Measurements from ENCODE around the gene NUDT3.
"Not testable (repeated sequence)": the region's sequence is repeated elsewhere in the genome, so short reads cannot be mapped to it uniquely, and the experiment has no call there.

Gene NUDT3

DNA sequence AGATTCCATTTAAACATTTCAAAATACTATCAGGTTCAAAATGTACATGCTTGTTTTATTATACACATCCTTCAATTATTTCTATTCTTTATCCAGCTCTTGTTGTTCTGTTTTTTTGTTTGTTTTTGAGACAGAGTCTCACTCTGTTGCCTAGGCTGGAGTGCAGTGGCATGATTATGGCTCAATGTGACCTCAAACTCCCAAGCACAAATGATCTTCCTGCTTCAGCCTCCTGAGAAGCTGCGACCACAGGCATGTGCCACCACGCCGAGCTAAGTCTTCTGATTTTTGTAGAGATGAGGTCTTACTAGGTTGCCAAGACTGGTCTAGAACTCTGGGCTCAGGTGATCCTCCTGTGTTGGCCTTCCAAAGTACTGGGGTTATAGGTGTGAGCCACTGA lies 99.5 kb downstream of the NUDT3 start:
- no peak for DNase-seq (ENCODE audit: low read depth in 2 of 3, low spot score in 1 of 3)

GRCh38 chr6:34289137-34289536 lies 103.3 kb downstream of the NUDT3 start:
- DNase-seq (ENCODE audit: low read depth in 2 of 3, low spot score in 1 of 3): no peak

GRCh38 chr6:34288581-34288980 lies 103.9 kb downstream of the NUDT3 start:
- DNase-seq (ENCODE audit: low read depth in 2 of 3, low spot score in 1 of 3): no peak

- DNase-seq (ENCODE audit: low read depth in 2 of 3, low spot score in 1 of 3): no peak
These were observed 106.9 kb downstream of the NUDT3 start for GRCh38 chr6:34285448-34286164.

DNA sequence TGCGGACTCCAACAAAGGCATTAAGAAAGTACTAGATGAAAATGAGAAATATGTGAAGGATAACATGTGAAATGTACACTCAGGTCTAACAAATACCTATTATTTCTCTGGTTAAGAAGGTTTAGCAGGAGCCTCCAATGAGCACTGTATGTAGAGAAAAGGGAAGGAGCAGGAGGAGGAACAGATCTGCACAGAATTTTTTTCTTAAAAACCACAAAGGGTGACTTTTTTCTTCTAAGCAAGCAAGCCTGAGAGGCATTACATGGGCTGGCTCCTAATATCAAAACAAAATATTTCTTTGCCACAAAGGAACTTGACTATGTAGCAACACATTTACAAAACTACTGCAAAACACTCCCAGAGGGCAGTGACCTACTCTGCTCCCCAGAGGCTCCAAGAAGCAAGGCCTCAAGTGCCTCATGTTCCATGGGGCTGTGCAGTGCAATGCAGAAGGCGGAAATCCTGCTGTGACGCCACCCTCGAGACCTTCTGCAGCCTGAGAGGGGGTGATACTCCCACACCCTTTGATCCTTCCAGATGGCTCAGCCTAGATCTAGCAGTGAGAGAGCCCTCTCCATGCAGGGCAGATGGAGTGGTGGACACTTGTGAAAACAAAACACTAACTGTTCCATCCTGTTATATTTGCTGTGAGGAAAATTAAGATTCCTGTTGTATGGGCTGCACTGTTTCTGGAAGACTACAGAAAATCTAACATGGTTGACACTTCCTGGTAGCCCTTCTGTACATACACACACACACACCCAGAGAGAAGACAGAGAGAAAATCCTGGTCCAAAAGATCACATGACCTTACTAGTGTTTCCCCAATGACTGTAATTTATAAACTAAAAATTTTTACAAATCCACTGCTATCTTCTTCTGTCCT lies 107.7 kb downstream of the NUDT3 start:
- DNase-seq (ENCODE audit: low read depth in 2 of 3, low spot score in 1 of 3): no peak

DNA sequence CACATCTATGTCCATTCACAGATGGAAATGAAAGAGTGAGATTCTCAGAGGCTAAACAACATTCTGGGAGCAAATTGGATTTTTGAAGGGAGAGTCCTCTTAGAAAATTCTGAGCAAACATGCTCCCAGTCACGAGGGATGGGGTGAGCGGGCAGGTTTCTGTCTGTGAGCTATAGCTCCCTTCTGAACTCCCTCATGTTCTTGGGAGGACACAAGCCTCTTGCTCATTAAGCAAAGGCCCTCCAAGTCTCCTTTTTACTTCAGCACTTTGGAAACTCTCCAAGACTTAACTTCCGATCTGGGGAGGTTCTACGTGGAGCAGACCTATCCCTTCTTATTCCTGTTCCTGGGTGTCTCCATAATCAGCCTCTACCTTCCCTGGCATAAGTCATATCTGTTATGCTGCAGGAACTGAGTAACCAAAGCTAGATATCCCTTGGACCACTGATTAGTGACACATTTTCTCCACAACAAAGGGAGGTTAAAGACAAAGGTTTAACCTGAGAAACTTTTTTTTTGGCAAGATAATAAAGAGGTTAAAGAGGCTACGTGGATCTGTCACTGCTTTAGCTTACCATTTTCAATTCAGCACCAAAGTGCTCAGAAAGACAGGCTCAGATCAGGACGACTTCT lies 110.7 kb downstream of the NUDT3 start:
- DNase-seq (ENCODE audit: low read depth in 2 of 3, low spot score in 1 of 3): no peak

DNA sequence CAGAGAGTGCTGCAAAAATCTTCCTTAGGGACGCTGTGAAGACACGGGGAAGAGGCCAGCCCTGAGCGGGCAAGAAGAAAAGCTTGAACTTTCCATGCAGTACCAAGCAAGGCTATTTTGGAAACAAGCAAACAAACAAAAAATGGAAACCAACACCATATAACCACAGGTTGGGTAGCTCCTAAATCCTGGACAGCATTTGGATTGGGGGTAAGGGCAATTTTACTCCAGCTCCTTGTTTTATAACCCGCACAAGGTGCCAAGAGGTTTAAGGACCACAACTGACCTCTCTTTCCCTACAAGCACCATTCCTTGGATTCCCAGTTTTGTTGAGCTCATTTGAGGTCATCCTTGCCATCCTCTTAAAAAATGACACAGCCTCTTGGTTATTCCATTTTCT lies 112.3 kb downstream of the NUDT3 start:
- no peak for DNase-seq (ENCODE audit: low read depth in 2 of 3, low spot score in 1 of 3)

DNA sequence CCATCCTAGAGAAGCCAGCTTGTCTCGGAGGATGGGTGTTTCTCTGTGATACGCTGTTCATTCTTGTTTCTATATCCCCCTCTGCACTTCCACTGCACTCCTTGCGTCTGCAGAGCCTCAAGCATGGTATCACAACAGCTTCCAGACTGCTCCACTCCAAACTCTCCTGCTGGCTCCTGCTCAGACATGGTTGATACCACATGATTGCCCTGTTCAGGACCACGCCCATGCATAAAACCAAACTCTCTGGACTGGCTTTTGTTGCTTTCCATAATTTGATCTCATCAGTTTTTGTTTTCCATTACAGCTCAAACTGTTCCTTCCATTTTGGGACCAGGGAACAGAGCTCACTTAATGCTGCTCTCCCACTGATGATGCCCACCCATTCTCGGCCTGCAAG lies 113.6 kb downstream of the NUDT3 start:
- DNase-seq (ENCODE audit: low read depth in 2 of 3, low spot score in 1 of 3): no peak

DNA sequence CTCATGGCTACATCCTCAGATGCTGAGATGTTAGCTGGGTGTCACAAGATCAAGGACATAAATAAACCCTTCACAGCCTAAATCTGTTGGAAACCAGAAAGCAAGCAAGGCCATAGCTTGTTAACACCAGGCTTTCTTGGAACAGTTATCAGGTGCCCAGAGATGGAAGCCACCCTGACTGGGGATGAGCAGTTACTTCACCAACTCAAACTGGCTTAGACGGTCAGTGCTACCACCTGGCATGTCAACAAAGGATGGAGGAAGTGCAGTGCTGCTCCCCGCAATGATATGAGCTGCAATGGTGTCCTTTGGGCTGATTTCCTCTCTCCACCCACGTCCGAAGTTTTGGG lies 114.7 kb downstream of the NUDT3 start:
- DNase-seq (ENCODE audit: low read depth in 2 of 3, low spot score in 1 of 3): no peak

- no peak for DNase-seq (ENCODE audit: low read depth in 2 of 3, low spot score in 1 of 3)
These were observed 115.3 kb downstream of the NUDT3 start for GRCh38 chr6:34276881-34277762.

- DNase-seq (ENCODE audit: low read depth in 2 of 3, low spot score in 1 of 3): no peak
These were observed 116.3 kb downstream of the NUDT3 start for GRCh38 chr6:34276191-34276590.

DNA sequence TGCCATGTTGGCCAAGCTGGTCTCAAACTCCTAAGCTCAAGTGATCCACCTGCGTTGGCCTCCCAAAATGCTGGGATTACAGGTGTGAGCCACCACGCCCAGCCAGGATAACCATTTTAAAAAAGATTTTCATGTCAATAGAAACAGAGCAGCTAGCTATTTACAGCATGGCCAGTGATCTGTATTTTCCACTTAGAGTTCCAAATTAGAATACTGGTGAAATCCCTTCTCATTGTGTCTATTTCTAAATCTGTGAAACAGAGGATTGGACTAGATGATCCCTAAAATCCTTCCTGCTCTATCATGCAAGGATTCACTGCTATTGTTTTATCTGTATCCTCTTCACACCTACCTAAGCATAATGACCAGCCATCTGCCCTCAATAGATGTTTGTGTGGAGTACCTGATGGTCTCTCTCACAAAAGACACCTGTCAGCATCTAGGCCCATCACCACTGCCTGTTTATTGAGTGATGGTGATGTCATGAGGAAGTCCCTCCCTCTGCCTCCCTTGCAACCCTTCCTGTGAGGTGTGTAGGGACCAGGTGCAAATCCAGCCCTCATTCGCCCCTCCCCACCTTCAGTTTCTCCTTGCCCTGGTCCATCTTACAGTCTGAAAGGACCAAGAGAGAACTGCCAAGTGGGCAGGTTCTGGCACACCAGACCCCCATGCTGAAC lies 117.2 kb downstream of the NUDT3 start:
- no peak for DNase-seq (ENCODE audit: low read depth in 2 of 3, low spot score in 1 of 3)

DNA sequence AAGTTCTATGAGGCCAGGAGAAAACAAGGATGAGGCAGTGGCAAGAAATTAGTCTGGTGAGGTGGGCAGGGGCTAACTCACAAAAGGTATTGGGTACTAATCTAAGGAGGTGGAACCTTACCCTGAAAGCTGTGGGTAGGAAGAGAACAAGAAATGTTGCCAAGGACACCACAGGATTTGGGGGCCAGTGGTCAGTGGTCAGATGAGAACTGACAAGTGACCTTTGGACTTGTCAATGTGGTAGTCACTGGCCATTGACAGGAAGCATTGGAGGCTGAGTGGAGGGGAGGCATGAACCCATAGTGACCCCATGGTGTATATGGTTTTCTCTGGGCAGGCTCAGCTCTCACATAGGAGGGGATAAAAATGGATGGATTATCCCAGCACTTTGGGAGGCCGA lies 118.3 kb downstream of the NUDT3 start:
- no peak for DNase-seq (ENCODE audit: low read depth in 2 of 3, low spot score in 1 of 3)

- DNase-seq (ENCODE audit: low read depth in 2 of 3, low spot score in 1 of 3): no peak
These were observed 119.1 kb downstream of the NUDT3 start for GRCh38 chr6:34273242-34273805.

GRCh38 chr6:34272013-34272926 lies 120.2 kb downstream of the NUDT3 start:
- no peak for DNase-seq (ENCODE audit: low read depth in 2 of 3, low spot score in 1 of 3)

DNA sequence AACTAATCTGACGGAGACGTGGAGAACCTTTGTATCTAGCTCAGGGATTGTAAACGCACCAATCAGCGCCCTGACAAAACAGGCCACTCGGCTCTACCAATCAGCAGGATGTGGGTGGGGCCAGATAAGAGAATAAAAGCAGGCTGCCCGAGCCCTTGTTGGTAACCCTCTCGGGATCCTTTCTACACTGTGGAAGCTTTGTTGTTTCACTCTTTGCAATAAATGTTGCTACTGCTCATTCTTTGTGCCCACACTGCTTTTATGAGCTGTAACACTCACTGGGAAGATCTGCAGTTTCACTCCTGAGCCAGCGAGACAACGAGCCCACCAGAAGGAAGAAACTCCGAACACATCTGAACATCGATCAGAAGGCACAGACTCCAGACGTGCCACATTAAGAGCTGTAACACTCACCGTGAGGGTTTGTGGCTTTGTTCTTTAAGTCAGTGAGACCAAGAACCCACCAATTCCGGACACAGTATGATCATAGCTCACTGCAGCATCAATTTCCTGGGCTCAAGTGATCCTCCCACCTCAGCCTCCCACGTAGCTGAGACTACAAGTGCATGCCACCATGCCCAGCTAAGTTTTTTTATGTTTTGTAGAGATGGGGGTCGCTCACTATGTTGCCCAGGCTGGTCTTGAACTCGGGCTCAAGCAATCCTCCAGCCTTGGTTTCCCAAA lies 122.7 kb downstream of the NUDT3 start:
- not testable (repeated sequence) for DNase-seq (ENCODE audit: low read depth in 2 of 3, low spot score in 1 of 3)

- DNase-seq (ENCODE audit: low read depth in 2 of 3, low spot score in 1 of 3): not testable (repeated sequence)
These were observed 123.3 kb downstream of the NUDT3 start for GRCh38 chr6:34269132-34269531.

DNA sequence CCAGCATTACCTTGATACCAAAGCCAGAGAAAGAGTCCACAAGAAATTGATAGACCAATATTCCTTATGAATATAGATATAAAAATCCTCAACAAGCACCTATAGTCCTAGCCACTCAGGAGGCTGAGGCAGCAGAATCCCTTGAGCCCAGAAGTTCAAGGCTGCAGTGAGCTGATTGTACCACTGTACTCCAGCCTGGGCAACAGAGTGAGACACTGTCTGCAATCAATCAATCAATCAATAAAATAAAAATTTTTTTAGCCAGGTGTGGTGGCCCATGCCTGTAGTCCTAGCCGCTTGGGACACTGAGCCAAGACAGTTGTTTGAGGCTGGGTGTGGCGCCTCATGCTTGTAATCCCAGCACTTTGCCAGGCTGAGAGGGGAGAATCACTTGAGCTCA lies 124.7 kb downstream of the NUDT3 start:
- DNase-seq (ENCODE audit: low read depth in 2 of 3, low spot score in 1 of 3): no peak

DNA sequence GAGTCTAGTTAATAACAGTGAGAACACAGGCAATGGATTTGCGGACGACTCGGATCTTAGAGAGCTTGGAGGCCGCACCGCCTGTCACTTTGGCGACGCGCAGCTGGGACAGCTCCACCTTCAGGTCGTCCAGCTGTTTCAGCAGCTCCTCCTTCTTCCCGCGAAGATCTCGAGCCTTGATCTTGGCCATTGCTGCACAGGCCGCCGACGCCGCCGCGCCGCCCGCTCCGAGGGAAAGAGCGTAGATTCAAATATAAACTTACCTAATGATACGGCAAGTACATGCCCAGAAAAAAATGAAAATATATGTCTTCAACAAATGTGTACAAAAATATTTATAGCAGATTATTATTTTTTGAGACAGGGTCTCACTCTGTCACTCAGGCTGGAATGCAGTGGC lies 129.0 kb downstream of the NUDT3 start:
- not testable (repeated sequence) for DNase-seq (ENCODE audit: low read depth in 2 of 3, low spot score in 1 of 3)
